KMS-11 (cell line): ENCODE measurements around the gene MCAM.

ENCODE experiments used
- H2AFZ ChIP-seq: fragments of 200-600 bp; sonication (generic); 2 replicates; pipeline ENCODE4 v1.6.1; 2016; ENCODE audit warnings: antibody characterized with exemption, mixed run types, low read depth
- H3K27ac ChIP-seq: fragments of 200-600 bp; sonication (generic); 2 replicates; pipeline ENCODE4 v1.6.1; 2016; ENCODE audit warnings: mild to moderate bottlenecking, mixed run types
- H3K27me3 ChIP-seq: fragments of 200-600 bp; sonication (generic); 2 replicates; pipeline ENCODE4 v1.6.1; 2017; ENCODE audit warnings: mild to moderate bottlenecking, low read depth, mixed run types, moderate library complexity; ENCODE audit not compliant: insufficient read depth
- H3K36me3 ChIP-seq: fragments of 200-600 bp; sonication (generic); 2 replicates; pipeline ENCODE4 v1.6.1; 2017; ENCODE audit warnings: mild to moderate bottlenecking, mixed run types; ENCODE audit not compliant: insufficient read depth
- H3K4me1 ChIP-seq: fragments of 200-600 bp; sonication (generic); 2 replicates; pipeline ENCODE4 v1.6.1; 2016; ENCODE audit warnings: mild to moderate bottlenecking, low read depth, mixed run types; ENCODE audit not compliant: poor library complexity, severe bottlenecking
- H3K4me2 ChIP-seq: fragments of 200-600 bp; sonication (generic); 2 replicates; pipeline ENCODE4 v1.7.0; 2016; ENCODE audit warnings: mild to moderate bottlenecking, mixed run types
- H3K4me3 ChIP-seq: fragments of 200-600 bp; sonication (generic); IDR thresholded peaks from 2 replicates; pipeline ENCODE4 v1.6.1; 2017; ENCODE audit warnings: low read depth, low read length, mixed read lengths; ENCODE audit not compliant: insufficient read depth
- H3K79me2 ChIP-seq: fragments of 200-600 bp; sonication (generic); 2 replicates; pipeline ENCODE4 v1.6.1; 2016; ENCODE audit warnings: low read depth, mixed run types; ENCODE audit not compliant: insufficient read depth
- H3K9ac ChIP-seq: fragments of 200-600 bp; sonication (generic); 2 replicates; pipeline ENCODE4 v1.6.1; 2016; ENCODE audit warnings: mild to moderate bottlenecking, mixed run types
- H4K20me1 ChIP-seq: fragments of 200-600 bp; sonication (generic); 2 replicates; pipeline ENCODE4 v1.6.1; 2016; ENCODE audit warnings: mild to moderate bottlenecking, mixed run types; ENCODE audit not compliant: insufficient read depth
- CTCF ChIP-seq: fragments of 200-600 bp; sonication (generic); conservative IDR thresholded peaks from 2 replicates; pipeline ENCODE4 v1.6.1; 2017; ENCODE audit warnings: low read depth, mild to moderate bottlenecking, antibody characterized with exemption, low read length, moderate library complexity, mixed read lengths

MCAM gene

DNA sequence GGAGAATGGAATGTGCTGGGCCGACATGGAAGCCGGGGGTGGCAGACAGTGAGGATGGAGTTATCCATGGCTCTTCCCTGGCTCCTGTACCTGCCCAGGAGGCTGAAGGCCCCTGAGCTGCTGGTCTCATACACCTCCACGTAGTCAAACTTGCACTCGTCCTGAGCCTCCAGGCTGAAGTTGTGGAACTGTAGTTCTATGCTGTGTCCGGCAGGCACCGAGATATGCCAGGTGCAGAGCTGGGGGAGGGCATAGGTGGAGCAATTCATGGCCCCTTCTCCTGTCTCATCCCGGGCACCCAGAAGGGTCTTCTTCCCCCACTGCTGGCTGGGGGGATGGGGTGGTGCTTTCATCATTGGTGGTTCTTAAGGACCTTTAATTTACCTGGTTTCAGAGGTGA, 26.8 kb upstream of the MCAM start:
- H3K27me3 ChIP-seq: peaks cover 10% of the 10 kb centered on the region; the same call in 1 of the 2 replicates
- H3K27ac ChIP-seq: no peak overlapping the region
- H3K9ac ChIP-seq: no peak overlapping the region
- H3K4me2 ChIP-seq: no peak overlapping the region
- H4K20me1 ChIP-seq: no peaks in the 10 kb centered on the region
- H3K4me1 ChIP-seq: no peaks in the 10 kb centered on the region
- no peak overlapping the region for H3K4me3 ChIP-seq
- no peaks in the 10 kb centered on the region for H3K79me2 ChIP-seq
- H2AFZ ChIP-seq: no peak overlapping the region
- H3K36me3 ChIP-seq: no peaks in the 10 kb centered on the region
- TF ChIP-seq CTCF: no peak

GRCh38 chr11:119342362-119343130, 25.6 kb upstream of the MCAM start:
- Histone ChIP-seq H3K4me3 (no peak overlapping the region), H3K27me3 (peaks cover 4% of the 10 kb centered on the region; the same call in 1 of the 2 replicates), H2AFZ (no peak overlapping the region), H3K4me1 (no peaks in the 10 kb centered on the region), H3K27ac (no peak overlapping the region), H3K4me2 (no peak overlapping the region), H3K9ac (no peak overlapping the region), H3K36me3 (no peaks in the 10 kb centered on the region), H3K79me2 (no peaks in the 10 kb centered on the region), H4K20me1 (no peaks in the 10 kb centered on the region)
- no peak for TF ChIP-seq CTCF

GRCh38 chr11:119342023-119342300, 25.0 kb upstream of the MCAM start:
- Histone ChIP-seq H3K27ac (no peak overlapping the region), H3K4me1 (no peaks in the 10 kb centered on the region), H2AFZ (no peak overlapping the region), H3K9ac (no peak overlapping the region), H4K20me1 (no peaks in the 10 kb centered on the region), H3K4me3 (no peak overlapping the region), H3K36me3 (no peaks in the 10 kb centered on the region), H3K79me2 (no peaks in the 10 kb centered on the region), H3K4me2 (no peak overlapping the region), H3K27me3 (peaks cover 4% of the 10 kb centered on the region; the same call in 1 of the 2 replicates)
- no peak for TF ChIP-seq CTCF

DNA sequence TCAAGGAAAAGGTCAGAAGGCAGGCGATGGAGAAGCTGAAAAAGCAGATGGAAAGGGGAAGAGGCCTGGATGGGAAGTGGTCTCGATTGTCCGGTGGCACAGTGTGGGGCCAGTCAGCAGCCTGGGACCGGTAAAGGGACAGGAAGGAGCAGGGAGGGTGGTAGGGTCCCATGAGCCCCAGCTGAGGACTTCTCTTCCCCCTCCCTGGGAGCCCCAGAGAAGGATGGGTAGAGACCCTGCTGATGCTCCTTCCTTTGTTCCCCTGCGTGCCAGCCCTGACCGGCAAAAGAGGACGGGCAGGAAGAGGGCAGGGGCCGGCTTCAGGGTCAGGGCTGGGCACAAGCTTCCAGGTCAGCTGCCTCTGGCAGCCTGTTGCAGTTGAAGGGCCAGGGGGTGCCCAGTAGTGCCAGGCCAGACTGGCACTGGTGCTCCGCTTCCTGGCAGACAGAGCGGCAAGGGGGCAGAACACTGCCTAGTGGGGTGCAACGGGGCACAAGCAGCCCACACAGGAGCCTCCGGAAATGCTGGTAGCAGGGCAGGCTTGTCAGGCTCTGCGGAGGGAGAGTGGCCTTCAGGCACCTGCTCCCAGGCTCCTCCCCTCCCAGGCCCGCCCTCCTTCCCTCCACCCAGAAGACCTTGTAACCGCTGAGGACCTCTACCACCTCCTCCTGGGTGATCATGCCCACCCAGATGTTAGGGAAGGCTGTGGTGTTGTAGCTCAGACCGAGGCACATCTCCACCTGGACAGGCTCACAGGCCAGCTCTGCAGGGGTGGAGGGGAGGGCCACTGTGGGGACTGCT, 24.5 kb upstream of the MCAM start:
- Histone ChIP-seq H3K36me3 (no peaks in the 10 kb centered on the region), H3K4me2 (no peak overlapping the region), H3K79me2 (no peaks in the 10 kb centered on the region), H3K4me3 (no peak overlapping the region), H3K4me1 (no peaks in the 10 kb centered on the region), H4K20me1 (no peaks in the 10 kb centered on the region), H3K27ac (no peak overlapping the region), H3K27me3 (peaks cover 3% of the 10 kb centered on the region; the same call in 1 of the 2 replicates), H2AFZ (no peak overlapping the region), H3K9ac (no peak overlapping the region)
- TF ChIP-seq CTCF: no peak
